ENCODE measurements around the gene SNAI1.

DNA sequence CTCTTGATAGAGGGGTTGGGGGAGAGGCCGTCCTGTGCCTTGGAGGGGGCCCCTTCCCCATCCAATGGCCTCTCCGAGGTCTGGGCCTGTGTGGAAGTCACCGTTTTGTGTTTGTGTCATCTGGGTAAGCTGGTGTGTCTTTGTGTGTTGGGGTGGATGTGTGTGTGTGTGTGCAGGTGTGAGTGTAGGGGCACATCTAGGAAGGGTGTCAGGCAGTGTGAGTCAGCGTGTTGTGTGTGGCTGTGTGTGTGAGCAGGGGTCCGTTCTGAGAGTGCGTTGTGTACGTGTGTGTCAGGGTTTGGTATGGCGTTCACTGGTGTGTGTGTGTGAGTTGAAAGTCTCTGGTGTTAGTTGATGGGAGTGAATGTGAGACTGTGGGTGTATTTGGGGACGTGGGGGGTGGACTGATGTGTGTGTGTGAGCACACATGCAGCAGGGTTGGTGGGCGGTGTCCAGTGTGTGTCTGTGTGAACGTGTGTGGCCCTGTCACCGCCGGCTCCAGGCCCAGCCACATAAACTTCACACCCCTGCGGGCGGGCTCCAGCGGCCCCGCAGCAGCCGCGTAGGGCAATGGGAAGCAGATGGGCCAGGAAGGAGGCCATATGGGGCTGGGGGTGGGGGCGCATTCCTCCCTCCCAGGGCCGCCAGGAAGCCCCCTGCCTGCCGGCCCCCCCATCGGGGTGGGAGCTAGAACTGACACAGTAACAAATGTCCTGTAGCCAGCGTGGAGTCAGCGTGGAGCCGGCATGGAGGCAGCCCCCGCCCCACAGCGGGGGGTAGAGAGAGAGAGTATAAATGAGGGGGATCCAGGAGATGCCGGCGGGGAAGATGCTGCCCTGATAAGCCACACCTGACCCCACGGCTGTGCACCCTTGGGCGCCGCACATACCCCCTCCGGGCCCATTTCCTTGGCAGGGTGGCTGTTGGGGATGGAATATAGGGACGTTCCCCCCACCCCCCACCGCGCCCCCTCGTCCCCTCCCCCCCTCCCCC, 32.1 kb downstream of the SNAI1 start:
- TF ChIP-seq, protein P1, sequence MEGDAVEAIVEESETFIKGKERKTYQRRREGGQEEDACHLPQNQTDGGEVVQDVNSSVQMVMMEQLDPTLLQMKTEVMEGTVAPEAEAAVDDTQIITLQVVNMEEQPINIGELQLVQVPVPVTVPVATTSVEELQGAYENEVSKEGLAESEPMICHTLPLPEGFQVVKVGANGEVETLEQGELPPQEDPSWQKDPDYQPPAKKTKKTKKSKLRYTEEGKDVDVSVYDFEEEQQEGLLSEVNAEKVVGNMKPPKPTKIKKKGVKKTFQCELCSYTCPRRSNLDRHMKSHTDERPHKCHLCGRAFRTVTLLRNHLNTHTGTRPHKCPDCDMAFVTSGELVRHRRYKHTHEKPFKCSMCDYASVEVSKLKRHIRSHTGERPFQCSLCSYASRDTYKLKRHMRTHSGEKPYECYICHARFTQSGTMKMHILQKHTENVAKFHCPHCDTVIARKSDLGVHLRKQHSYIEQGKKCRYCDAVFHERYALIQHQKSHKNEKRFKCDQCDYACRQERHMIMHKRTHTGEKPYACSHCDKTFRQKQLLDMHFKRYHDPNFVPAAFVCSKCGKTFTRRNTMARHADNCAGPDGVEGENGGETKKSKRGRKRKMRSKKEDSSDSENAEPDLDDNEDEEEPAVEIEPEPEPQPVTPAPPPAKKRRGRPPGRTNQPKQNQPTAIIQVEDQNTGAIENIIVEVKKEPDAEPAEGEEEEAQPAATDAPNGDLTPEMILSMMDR (IDR thresholded peaks at IDR 0.05) = no peak
- no peak for TF ChIP-seq POLR2A (IDR thresholded peaks at IDR 0.05)
- no peak for TF ChIP-seq EP300 (IDR thresholded peaks at IDR 0.05)
- TF ChIP-seq POLR2AphosphoS5 (IDR thresholded peaks at IDR 0.05) = no peak
